Mammary microvascular endothelial cell (primary cell): Measurements from ENCODE around the gene DUSP7. TPM values are rescaled to one million over a fixed set of nuclear protein-coding genes. Genes with fewer than 3 reads are reported as not detected.

Source experiments
- total RNA-seq: library from RNA; depleted of rRNA; stranded (reverse); fragments of >200 nt; gene quantifications from 2 replicates; pipeline ENCODE4 v1.2.3, GENCODE V29; 2015

Gene DUSP7
- 19.6 and 30.7 TPM in 2 replicates for total RNA-seq

GRCh38 chr3:52056521-52056967 lies at the start of gene DUSP7:
DUSP7 (minus strand) TSS chr3:52056571; CDS start chr3:52056366, 205 bp downstream.

Other genes with a start within 250 kb of the DUSP7 start
- not detected in 2 replicates for gene IQCF2, start 195.0 kb downstream of the DUSP7 start, total RNA-seq
- gene IQCF5, start 181.0 kb downstream of the DUSP7 start, total RNA-seq = not detected in 2 replicates
- not detected in 2 replicates for gene IQCF1, start 153.2 kb downstream of the DUSP7 start, total RNA-seq
- gene RRP9, start 114.7 kb downstream of the DUSP7 start, total RNA-seq = 36.6 and 38.9 TPM in 2 replicates
- 15.4 and 31.0 TPM in 2 replicates for gene PARP3, start 114.2 kb downstream of the DUSP7 start, total RNA-seq
- 0.20 TPM in 1 of 2 replicates, not detected in the other for gene GPR62, start 101.2 kb downstream of the DUSP7 start, total RNA-seq
- 56.2 and 80.7 TPM in 2 replicates for gene PCBP4, start 89.1 kb downstream of the DUSP7 start, total RNA-seq
- 35.8 and 41.0 TPM in 2 replicates for gene ABHD14B, start 82.5 kb downstream of the DUSP7 start, total RNA-seq
- gene ABHD14A, start 81.5 kb downstream of the DUSP7 start, total RNA-seq = 10.8 and 17.0 TPM in 2 replicates
- gene ACY1, start 73.0 kb downstream of the DUSP7 start, total RNA-seq = 24.9 and 27.4 TPM in 2 replicates
- gene RPL29, start 60.7 kb downstream of the DUSP7 start, total RNA-seq = 1,551 and 1,914 TPM in 2 replicates
- gene POC1A, start 97.9 kb upstream of the DUSP7 start, total RNA-seq = 14.8 and 19.7 TPM in 2 replicates
- gene ALAS1, start 141.6 kb upstream of the DUSP7 start, total RNA-seq = 61.3 and 61.8 TPM in 2 replicates
- not detected in 2 replicates for gene TLR9, start 169.1 kb upstream of the DUSP7 start, total RNA-seq
- 130 and 132 TPM in 2 replicates for gene TWF2, start 182.6 kb upstream of the DUSP7 start, total RNA-seq
- 6.5 and 9.2 TPM in 2 replicates for gene PPM1M, start 189.2 kb upstream of the DUSP7 start, total RNA-seq
- 46.0 and 47.0 TPM in 2 replicates for gene WDR82, start 222.1 kb upstream of the DUSP7 start, total RNA-seq
- gene GLYCTK, start 231.3 kb upstream of the DUSP7 start, total RNA-seq = 15.0 and 15.6 TPM in 2 replicates